Inflammatory macrophage treated with lipopolysaccharide for 1 hour (primary cell): Measurements from ENCODE around the gene COL4A1.

Experiments used
- DNase-seq, 2 donors: peaks; one replicate each; pipeline ENCODE4 v3.0.0-alpha.2; 2020 to 2022

Gene COL4A1

GRCh38 chr13:110216398-110217041 is 90.4 kb downstream of the COL4A1 start:
- DNase-seq: peak in 1 of 2 donors; percentile 26

- no peak for DNase-seq
These were observed 91.0 kb downstream of the COL4A1 start for GRCh38 chr13:110216006-110216397.

- no peak for DNase-seq
These were observed 91.4 kb downstream of the COL4A1 start for GRCh38 chr13:110215606-110216005.

GRCh38 chr13:110214637-110215036 is 92.3 kb downstream of the COL4A1 start:
- DNase-seq: no peak

- no peak for DNase-seq
These were observed 93.4 kb downstream of the COL4A1 start for GRCh38 chr13:110213461-110214074.

GRCh38 chr13:110212529-110212928 is 94.4 kb downstream of the COL4A1 start:
- DNase-seq: no peak

GRCh38 chr13:110211735-110212134 is 95.2 kb downstream of the COL4A1 start:
- no peak for DNase-seq

- DNase-seq: no peak
These were observed 95.9 kb downstream of the COL4A1 start for GRCh38 chr13:110211046-110211445.

- DNase-seq: no peak
These were observed 96.4 kb downstream of the COL4A1 start for GRCh38 chr13:110210604-110210985.

- DNase-seq: no peak
These were observed 96.9 kb downstream of the COL4A1 start for GRCh38 chr13:110209950-110210603.

GRCh38 chr13:110208116-110208515 is 98.8 kb downstream of the COL4A1 start:
- no peak for DNase-seq

- DNase-seq: no peak
These were observed 100.0 kb downstream of the COL4A1 start for GRCh38 chr13:110206996-110207395.

GRCh38 chr13:110206185-110206584 is 100.8 kb downstream of the COL4A1 start:
- DNase-seq: no peak

- no peak for DNase-seq
These were observed 105.8 kb downstream of the COL4A1 start for GRCh38 chr13:110201114-110201513.

- no peak for DNase-seq
These were observed 106.6 kb downstream of the COL4A1 start for GRCh38 chr13:110200276-110200870.

GRCh38 chr13:110199046-110199831 is 107.7 kb downstream of the COL4A1 start:
- no peak for DNase-seq

- no peak for DNase-seq
These were observed 109.5 kb downstream of the COL4A1 start for GRCh38 chr13:110197471-110197870.

- DNase-seq: no peak
These were observed 109.9 kb downstream of the COL4A1 start for GRCh38 chr13:110197026-110197425.

GRCh38 chr13:110195547-110196485 is 111.1 kb downstream of the COL4A1 start:
- DNase-seq: no peak

GRCh38 chr13:110194451-110194850 is 112.5 kb downstream of the COL4A1 start:
- no peak for DNase-seq

GRCh38 chr13:110193491-110193890 is 113.5 kb downstream of the COL4A1 start:
- DNase-seq: no peak

- DNase-seq: no peak
These were observed 114.5 kb downstream of the COL4A1 start for GRCh38 chr13:110192472-110192871.
